H1 (cell line): ENCODE data around the gene SLC25A21. TPM values are rescaled to one million over a fixed set of nuclear protein-coding genes. Genes with fewer than 3 reads are reported as not detected.

Source experiments
- CTCF ChIA-PET: fragments of 300-600 bp; sonication (Branson Sonifier 250); formaldehyde crosslinking; loops from one replicate; lab custom pipeline; 2021; ENCODE audit not compliant: partially characterized antibody; lab: Charles Lee
- POLR2A ChIA-PET: fragments of 300-600 bp; sonication (Branson Sonifier 250); formaldehyde crosslinking; loops from one replicate; lab custom pipeline; 2021; ENCODE audit warnings: inconsistent platforms; ENCODE audit not compliant: partially characterized antibody; lab: Charles Lee
- DNase-seq, 2 experiments: peaks; one replicate each; pipeline versions ENCODE4 v3.0.0 to v3.0.0-alpha.2; 2010 to 2022; ENCODE audit warnings: low spot score in 2 of 2, low read depth in 1 of 2, mixed read lengths in 1 of 2
- FAIRE-seq: peaks from 2 replicates; lab custom pipeline; 2011; peaks lifted over from hg19 to GRCh38; lab: Jason Lieb, UNC
- H2AFZ ChIP-seq: 2 replicates; pipeline ENCODE4 v1.8.1; 2012; ENCODE audit warnings: low read length, inconsistent platforms
- H2AK5ac ChIP-seq: 2 replicates; pipeline ENCODE4 v1.6.1; 2013; ENCODE audit warnings: low read depth, low read length
- H2BK120ac ChIP-seq: replicated peaks from 2 replicates; pipeline ENCODE3; 2013; ENCODE audit warnings: low read depth, low read length, inconsistent platforms
- H2BK12ac ChIP-seq: 2 replicates; pipeline ENCODE4 v1.6.1; 2013; ENCODE audit warnings: low read depth, low read length
- H2BK15ac ChIP-seq: 2 replicates; pipeline ENCODE4 v1.6.1; 2013; ENCODE audit warnings: low read length
- H2BK20ac ChIP-seq: 2 replicates; pipeline ENCODE4 v1.6.1; 2013; ENCODE audit warnings: low read length
- H2BK5ac ChIP-seq: 2 replicates; pipeline ENCODE4 v1.6.1; 2013; ENCODE audit warnings: low read depth, low read length
- H3K14ac ChIP-seq: 2 replicates; pipeline ENCODE4 v1.6.1; 2013; ENCODE audit warnings: inconsistent platforms; ENCODE audit not compliant: insufficient read length
- H3K18ac ChIP-seq: 2 replicates; pipeline ENCODE4 v1.6.1; 2013; ENCODE audit warnings: low read length; ENCODE audit errors: extremely low read depth
- H3K23ac ChIP-seq: 2 replicates; pipeline ENCODE4 v1.6.1; 2013; ENCODE audit warnings: inconsistent platforms; ENCODE audit not compliant: insufficient read length
- H3K23me2 ChIP-seq: 2 replicates; pipeline ENCODE4 v1.6.1; 2013; ENCODE audit warnings: low read depth, low read length
- H3K27ac ChIP-seq: 2 replicates; pipeline ENCODE4 v1.6.1; 2011; ENCODE audit warnings: low read depth, low read length, inconsistent platforms
- H3K27me3 ChIP-seq, 4 experiments: replicated peaks in 1 of 4; 1 replicate in 1 of 4; 2 replicates in 3 of 4; pipeline versions ENCODE4 v1.6.1 to v1.8.1; 2011 to 2013; ENCODE audit warnings: low read length in 3 of 4, mild to moderate bottlenecking in 3 of 4, inconsistent platforms in 2 of 4, mixed read lengths in 2 of 4, moderate library complexity in 1 of 4; ENCODE audit not compliant: control insufficient read depth in 3 of 4, insufficient read depth in 3 of 4; ENCODE audit errors: extremely low read depth in 1 of 4
- H3K36me3 ChIP-seq, 4 experiments: 2 replicates each; pipeline versions ENCODE4 v1.6.1 to v1.8.1; 2011 to 2013; ENCODE audit warnings: mild to moderate bottlenecking in 4 of 4, low read length in 3 of 4, moderate library complexity in 2 of 4, control low read depth in 1 of 4, inconsistent platforms in 1 of 4; ENCODE audit not compliant: insufficient read depth in 4 of 4, control insufficient read depth in 2 of 4
- H3K4ac ChIP-seq: replicated peaks from 2 replicates; pipeline ENCODE3; 2013; ENCODE audit warnings: low read length, low read depth, mixed read lengths, inconsistent platforms; ENCODE audit not compliant: insufficient read length
- H3K4me1 ChIP-seq, 4 experiments: replicated peaks in 1 of 4; 1 replicate in 1 of 4; 2 replicates in 3 of 4; pipeline versions ENCODE4 v1.6.1 to v1.8.1; 2011 to 2013; ENCODE audit warnings: low read length in 3 of 4, inconsistent platforms in 2 of 4, mixed read lengths in 1 of 4; ENCODE audit not compliant: insufficient read depth in 4 of 4, control insufficient read depth in 3 of 4
- H3K4me2 ChIP-seq, 2 experiments: 2 replicates each; pipeline versions ENCODE4 v1.6.1 to v1.8.1; 2011 to 2013; ENCODE audit warnings: low read depth in 2 of 2, low read length in 2 of 2, control low read depth in 1 of 2, inconsistent platforms in 1 of 2, mild to moderate bottlenecking in 1 of 2; ENCODE audit not compliant: insufficient read depth in 1 of 2
- H3K4me3 ChIP-seq, 4 experiments: fragments of 200-600, 300-600 bp in 1 of 4; sonication (generic), shearing (Covaris generic), sonication (Bioruptor Twin) in 1 of 4; 2 replicates each; pipeline versions ENCODE4 v1.5.1 to v1.8.1; 2011 to 2016; ENCODE audit warnings: low read length in 4 of 4, low read depth in 3 of 4, control low read depth in 2 of 4, inconsistent platforms in 2 of 4, mild to moderate bottlenecking in 2 of 4, mixed read lengths in 1 of 4, moderate library complexity in 1 of 4; ENCODE audit not compliant: insufficient read depth in 2 of 4; ENCODE audit errors: extremely low read depth in 1 of 4
- H3K56ac ChIP-seq: replicated peaks from 2 replicates; pipeline ENCODE3; 2013; ENCODE audit warnings: low read depth, mild to moderate bottlenecking, mixed read lengths, low read length, inconsistent platforms; ENCODE audit not compliant: insufficient read length
- H3K79me1 ChIP-seq: 2 replicates; pipeline ENCODE4 v1.6.1; 2013; ENCODE audit warnings: low read depth, low read length, control low read depth
- H3K79me2 ChIP-seq, 2 experiments: 2 replicates each; pipeline versions ENCODE4 v1.6.1 to v1.8.1; 2012 to 2013; ENCODE audit warnings: low read length in 2 of 2, mild to moderate bottlenecking in 2 of 2, inconsistent platforms in 1 of 2; ENCODE audit not compliant: insufficient read depth in 2 of 2, control insufficient read depth in 1 of 2
- H3K9ac ChIP-seq, 4 experiments: replicated peaks in 1 of 4; 1 replicate in 1 of 4; 2 replicates in 3 of 4; pipeline versions ENCODE4 v1.6.1 to v1.8.1; 2011 to 2013; ENCODE audit warnings: low read depth in 3 of 4, low read length in 3 of 4, control low read depth in 2 of 4, mild to moderate bottlenecking in 2 of 4, moderate library complexity in 2 of 4, inconsistent platforms in 1 of 4; ENCODE audit errors: extremely low read depth in 1 of 4
- H3K9me3 ChIP-seq, 2 experiments: 2 replicates each; pipeline versions ENCODE4 v1.6.1 to v1.8.1; 2012 to 2013; ENCODE audit warnings: mild to moderate bottlenecking in 2 of 2, moderate library complexity in 2 of 2, control low read depth in 1 of 2, inconsistent platforms in 1 of 2, low read depth in 1 of 2, low read length in 1 of 2, mixed read lengths in 1 of 2; ENCODE audit not compliant: insufficient read depth in 2 of 2
- H4K20me1 ChIP-seq, 2 experiments: replicated peaks in 1 of 2; 2 replicates each; pipeline versions ENCODE3 to v1.8.1; 2011 to 2013; ENCODE audit warnings: inconsistent platforms in 2 of 2, low read length in 2 of 2, mild to moderate bottlenecking in 1 of 2; ENCODE audit not compliant: insufficient read depth in 2 of 2, control insufficient read depth in 1 of 2
- H4K5ac ChIP-seq: 2 replicates; pipeline ENCODE4 v1.6.1; 2013; ENCODE audit warnings: low read length, low read depth, mixed read lengths, inconsistent platforms; ENCODE audit not compliant: insufficient read length
- H4K8ac ChIP-seq: 2 replicates; pipeline ENCODE4 v1.8.0; 2013; ENCODE audit warnings: mild to moderate bottlenecking, moderate library complexity, low read length, inconsistent platforms; ENCODE audit not compliant: insufficient read depth; ENCODE audit errors: extremely low read depth
- H4K91ac ChIP-seq: replicated peaks from 2 replicates; pipeline ENCODE3; 2013; ENCODE audit warnings: low read length, mixed read lengths, inconsistent platforms; ENCODE audit not compliant: insufficient read length
- CEBPB ChIP-seq: IDR thresholded peaks from 2 replicates; pipeline ENCODE4 v1.6.1; 2012; ENCODE audit warnings: low read depth, low read length
- EGR1 ChIP-seq: IDR thresholded peaks from 2 replicates; pipeline ENCODE4 v1.6.1; 2011; ENCODE audit warnings: low read depth, low read length, borderline replicate concordance
- RNF2 ChIP-seq: fragments of 200-900, 300-1000 bp; sonication (generic); IDR thresholded peaks from 2 replicates; pipeline ENCODE4 v1.7.1; 2016; ENCODE audit warnings: borderline replicate concordance, low read depth, mild to moderate bottlenecking, antibody characterized with exemption, low read length; ENCODE audit not compliant: poor library complexity, severe bottlenecking; ENCODE audit errors: missing control alignments
- SP4 ChIP-seq: IDR thresholded peaks from 2 replicates; pipeline ENCODE4 v1.6.1; 2012; ENCODE audit warnings: low read length, inconsistent platforms
- SUZ12 ChIP-seq: fragments of 200-600 bp; sonication (generic); IDR thresholded peaks from 2 replicates; pipeline ENCODE4 v1.6.1; 2012; ENCODE audit warnings: mild to moderate bottlenecking, inconsistent platforms, low read length, moderate library complexity, mixed read lengths
- TAF7 ChIP-seq: optimal IDR thresholded peaks from 2 replicates; pipeline ENCODE3; 2011; ENCODE audit warnings: low read depth, mild to moderate bottlenecking, inconsistent platforms, low read length, moderate library complexity, borderline replicate concordance
- TEAD4 ChIP-seq: IDR thresholded peaks from 2 replicates; pipeline ENCODE4 v1.6.1; 2012; ENCODE audit warnings: low read depth, low read length, inconsistent platforms, mixed read lengths
- polyA plus RNA-seq, 7 experiments: library from polyadenylated mRNA; depleted of rRNA in 3 of 7; stranded (reverse) in 5 of 7; unstranded in 2 of 7; fragments of >200 nt in 5 of 7; fragments of 200-250 nt in 2 of 7; gene quantifications; 1 replicate in 5 of 7; 2 replicates in 1 of 7; 4 replicates in 1 of 7; pipeline versions ENCODE4 v1.2.1 to v1.2.3, GENCODE V29; 2011 to 2013; ENCODE audit warnings: missing spikeins in 2 of 7, mixed read lengths in 2 of 7
- total RNA-seq: library from RNA; stranded (reverse); fragmentation: NEBNext Ultra II Directional; extraction: Animal tissue kit (Norgen Biotek cat#: 25700); gene quantifications from 2 replicates; pipeline ENCODE4 v1.2.1, GENCODE V29; 2021
- TF ChIP-seq, protein P1 (sequence below): IDR thresholded peaks from 2 replicates; pipeline ENCODE4 v1.6.1; 2011; ENCODE audit warnings: low read depth, mild to moderate bottlenecking, low read length; ENCODE audit not compliant: insufficient read depth

The SLC25A21 gene
- total and polyA plus RNA-seq, 2 of the 8 experiments (the other 6 are each of a cell fraction or from before 2014, with no cell fraction given), result 6.9 to 15.7 TPM

DNA sequence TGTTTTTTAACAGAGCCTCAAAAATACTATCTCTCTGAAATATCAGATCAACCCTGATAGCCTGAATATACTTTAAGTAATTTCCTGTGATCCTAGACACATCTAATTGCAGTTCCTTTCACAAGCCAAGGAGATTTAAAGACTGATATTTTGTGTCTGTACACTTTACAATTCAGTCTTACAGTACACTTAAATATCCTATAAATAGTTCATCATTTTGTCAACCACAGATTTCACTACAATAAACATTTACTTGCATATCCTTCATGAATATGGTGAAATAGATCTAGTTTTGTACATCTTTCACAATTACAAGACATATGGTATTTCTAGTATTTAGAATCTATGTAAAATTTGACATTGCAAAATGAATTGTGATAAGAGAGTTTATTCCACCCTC, 349.7 kb downstream of the SLC25A21 start:
- no peak for FAIRE-seq
- Histone ChIP-seq H3K9ac (no peak overlapping the region), H2BK20ac (no peak overlapping the region)
- no peak for TF ChIP-seq TAF7
- TF ChIP-seq, protein P1, sequence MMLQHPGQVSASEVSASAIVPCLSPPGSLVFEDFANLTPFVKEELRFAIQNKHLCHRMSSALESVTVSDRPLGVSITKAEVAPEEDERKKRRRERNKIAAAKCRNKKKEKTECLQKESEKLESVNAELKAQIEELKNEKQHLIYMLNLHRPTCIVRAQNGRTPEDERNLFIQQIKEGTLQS, result no peak
- TF ChIP-seq TEAD4, result no peak
- TF ChIP-seq SUZ12, result no peak
- no peak for TF ChIP-seq SP4
- no peak for TF ChIP-seq RNF2
- TF ChIP-seq EGR1, result no peak
- no peak for TF ChIP-seq CEBPB
- TF ChIP-seq, all 59 proteins: peak for 0
- H3K4ac ChIP-seq, result no peak overlapping the region
- H2AK5ac ChIP-seq, result no peak overlapping the region
- H3K79me2 ChIP-seq, result no peaks in the 10 kb centered on the region
- H3K4me3 ChIP-seq, result no peak overlapping the region
- H4K8ac ChIP-seq, result no peak overlapping the region
- no peaks in the 10 kb centered on the region for H3K27me3 ChIP-seq
- ChIA-PET CTCF (no interaction called here), POLR2A (no interaction called here)
- no peak overlapping the region for H3K14ac ChIP-seq
- H2BK12ac ChIP-seq, result no peak overlapping the region
- H3K9me3 ChIP-seq, result no peaks in the 10 kb centered on the region
- no peak overlapping the region for H4K91ac ChIP-seq
- no peaks in the 10 kb centered on the region for H3K79me1 ChIP-seq
- no peaks in the 10 kb centered on the region for H3K36me3 ChIP-seq
- H4K20me1 ChIP-seq, result no peaks in the 10 kb centered on the region
- no peak overlapping the region for H2AFZ ChIP-seq
- no peak overlapping the region for H2BK15ac ChIP-seq
- H3K23ac ChIP-seq, result no peak overlapping the region
- peaks cover 1 to 9% (median 6%) of the 10 kb centered on the region in 4 experiments; a peak in 5 of 7 replicates for H3K4me1 ChIP-seq
- H4K5ac ChIP-seq, result no peak overlapping the region
- H2BK5ac ChIP-seq, result no peak overlapping the region
- H3K23me2 ChIP-seq, result no peaks in the 10 kb centered on the region
- no peak overlapping the region for H3K4me2 ChIP-seq
- H3K18ac ChIP-seq, result no peak overlapping the region
- H2BK120ac ChIP-seq, result no peak overlapping the region
- H3K56ac ChIP-seq, result no peak overlapping the region
- H3K27ac ChIP-seq, result no peak overlapping the region
- DNase-seq, result no peak
